ENCODE measurements around the gene ZNF311.
"Not testable (repeated sequence)": the region's sequence is repeated elsewhere in the genome, so short reads cannot be mapped to it uniquely, and the experiment has no call there.

Gene ZNF311

GRCh38 chr6:28953585-28954258, 51.4 kb downstream of the ZNF311 start:
- ATAC-seq: peak; percentile 71
- TF ChIP-seq ZNF70 (CRISPR knock-in tag; IDR thresholded peaks at IDR 0.05): no peak
- no peak for TF ChIP-seq TOX (CRISPR knock-in tag; IDR thresholded peaks at IDR 0.05; ENCODE audit: borderline replicate concordance)
- TF ChIP-seq PPARA (CRISPR knock-in tag; IDR thresholded peaks at IDR 0.05; ENCODE audit: borderline replicate concordance): no peak
- TF ChIP-seq ZNF565 (CRISPR knock-in tag; conservative IDR thresholded peaks at IDR 0.05; ENCODE audit: low read depth): no peak
- TF ChIP-seq ARNTL (CRISPR knock-in tag; IDR thresholded peaks at IDR 0.05; ENCODE audit: borderline replicate concordance, low read depth): no peak
- TF ChIP-seq TCF4 (CRISPR knock-in tag; IDR thresholded peaks at IDR 0.05; ENCODE audit: borderline replicate concordance): no peak
- TF ChIP-seq GLIS3 (CRISPR knock-in tag; IDR thresholded peaks at IDR 0.05): no peak
- TF ChIP-seq RARB (CRISPR knock-in tag; IDR thresholded peaks at IDR 0.05): no peak
- TF ChIP-seq CSDC2 (CRISPR knock-in tag; IDR thresholded peaks at IDR 0.05): no peak
- TF ChIP-seq, protein P1, sequence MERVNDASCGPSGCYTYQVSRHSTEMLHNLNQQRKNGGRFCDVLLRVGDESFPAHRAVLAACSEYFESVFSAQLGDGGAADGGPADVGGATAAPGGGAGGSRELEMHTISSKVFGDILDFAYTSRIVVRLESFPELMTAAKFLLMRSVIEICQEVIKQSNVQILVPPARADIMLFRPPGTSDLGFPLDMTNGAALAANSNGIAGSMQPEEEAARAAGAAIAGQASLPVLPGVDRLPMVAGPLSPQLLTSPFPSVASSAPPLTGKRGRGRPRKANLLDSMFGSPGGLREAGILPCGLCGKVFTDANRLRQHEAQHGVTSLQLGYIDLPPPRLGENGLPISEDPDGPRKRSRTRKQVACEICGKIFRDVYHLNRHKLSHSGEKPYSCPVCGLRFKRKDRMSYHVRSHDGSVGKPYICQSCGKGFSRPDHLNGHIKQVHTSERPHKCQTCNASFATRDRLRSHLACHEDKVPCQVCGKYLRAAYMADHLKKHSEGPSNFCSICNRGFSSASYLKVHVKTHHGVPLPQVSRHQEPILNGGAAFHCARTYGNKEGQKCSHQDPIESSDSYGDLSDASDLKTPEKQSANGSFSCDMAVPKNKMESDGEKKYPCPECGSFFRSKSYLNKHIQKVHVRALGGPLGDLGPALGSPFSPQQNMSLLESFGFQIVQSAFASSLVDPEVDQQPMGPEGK (CRISPR knock-in tag; IDR thresholded peaks at IDR 0.05; ENCODE audit: borderline replicate concordance): no peak
- TF ChIP-seq TSHZ2 (CRISPR knock-in tag; IDR thresholded peaks at IDR 0.05): no peak
- no peak for TF ChIP-seq OSR1 (CRISPR knock-in tag; IDR thresholded peaks at IDR 0.05)
- no peak for TF ChIP-seq ZFP3 (CRISPR knock-in tag; IDR thresholded peaks at IDR 0.05)
- TF ChIP-seq ZFP30 (CRISPR knock-in tag; IDR thresholded peaks at IDR 0.05): no peak
- TF ChIP-seq SNAI2 (CRISPR knock-in tag; IDR thresholded peaks at IDR 0.05): no peak
- no peak for TF ChIP-seq ESRRG (CRISPR knock-in tag; IDR thresholded peaks at IDR 0.05)
- no peak for TF ChIP-seq ZC3H10 (CRISPR knock-in tag; IDR thresholded peaks at IDR 0.05)
- TF ChIP-seq, protein P2, sequence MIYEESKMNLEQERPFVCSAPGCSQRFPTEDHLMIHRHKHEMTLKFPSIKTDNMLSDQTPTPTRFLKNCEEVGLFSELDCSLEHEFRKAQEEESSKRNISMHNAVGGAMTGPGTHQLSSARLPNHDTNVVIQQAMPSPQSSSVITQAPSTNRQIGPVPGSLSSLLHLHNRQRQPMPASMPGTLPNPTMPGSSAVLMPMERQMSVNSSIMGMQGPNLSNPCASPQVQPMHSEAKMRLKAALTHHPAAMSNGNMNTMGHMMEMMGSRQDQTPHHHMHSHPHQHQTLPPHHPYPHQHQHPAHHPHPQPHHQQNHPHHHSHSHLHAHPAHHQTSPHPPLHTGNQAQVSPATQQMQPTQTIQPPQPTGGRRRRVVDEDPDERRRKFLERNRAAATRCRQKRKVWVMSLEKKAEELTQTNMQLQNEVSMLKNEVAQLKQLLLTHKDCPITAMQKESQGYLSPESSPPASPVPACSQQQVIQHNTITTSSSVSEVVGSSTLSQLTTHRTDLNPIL (CRISPR knock-in tag; IDR thresholded peaks at IDR 0.05; ENCODE audit: low read depth): no peak

DNA sequence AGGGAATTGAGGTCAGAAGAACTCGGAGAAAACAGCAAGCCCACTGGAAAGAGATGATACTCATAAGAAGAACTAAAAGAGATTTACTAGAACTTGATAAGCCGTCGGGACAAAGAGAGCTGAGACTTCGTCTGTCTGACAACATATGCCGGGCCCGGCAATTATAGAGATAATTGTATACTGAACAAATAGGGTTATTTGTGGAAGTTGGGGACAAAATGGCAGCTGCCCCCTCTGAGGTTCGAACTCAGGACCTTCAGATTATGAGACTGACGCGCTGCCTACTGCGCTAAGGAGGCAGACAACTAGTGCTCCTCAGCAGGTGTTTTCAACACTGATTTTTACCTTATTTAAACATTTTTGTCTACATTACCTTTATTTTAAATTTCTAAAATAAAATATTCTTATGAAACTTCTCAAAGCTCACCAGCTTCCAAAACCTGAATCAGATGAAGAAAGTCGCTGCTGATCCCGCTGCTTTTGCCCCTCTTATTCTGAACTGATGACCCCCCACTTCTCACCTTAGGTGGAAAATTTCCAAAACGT, 52.0 kb downstream of the ZNF311 start:
- peak; percentile 80 for ATAC-seq
- TF ChIP-seq PPARA (CRISPR knock-in tag; IDR thresholded peaks at IDR 0.05; ENCODE audit: borderline replicate concordance): no peak
- no peak for TF ChIP-seq BACH2 (CRISPR knock-in tag; IDR thresholded peaks at IDR 0.05; ENCODE audit: borderline replicate concordance)
- TF ChIP-seq, protein P2 (CRISPR knock-in tag; IDR thresholded peaks at IDR 0.05; ENCODE audit: low read depth): no peak
- TF ChIP-seq CSRNP3 (CRISPR knock-in tag; IDR thresholded peaks at IDR 0.05): no peak
- no peak for TF ChIP-seq GLIS3 (CRISPR knock-in tag; IDR thresholded peaks at IDR 0.05)
- no peak for TF ChIP-seq ZFP30 (CRISPR knock-in tag; IDR thresholded peaks at IDR 0.05)
- no peak for TF ChIP-seq CSDC2 (CRISPR knock-in tag; IDR thresholded peaks at IDR 0.05)
- no peak for TF ChIP-seq ZFP3 (CRISPR knock-in tag; IDR thresholded peaks at IDR 0.05)
- TF ChIP-seq ZNF8 (CRISPR knock-in tag; IDR thresholded peaks at IDR 0.05): no peak
- no peak for TF ChIP-seq TCF4 (CRISPR knock-in tag; IDR thresholded peaks at IDR 0.05; ENCODE audit: borderline replicate concordance)
- TF ChIP-seq ESRRG (CRISPR knock-in tag; IDR thresholded peaks at IDR 0.05): no peak

- ATAC-seq: not testable (repeated sequence)
Measured at GRCh38 chr6:28949656-28950195, 55.4 kb downstream of the ZNF311 start.

All from SK-N-SH treated with all-trans-retinoic acid at 6 μM for 48 hours (cell line).